H1 (cell line): Measurements from ENCODE around the gene PA2G4. TPM values are rescaled to one million over a fixed set of nuclear protein-coding genes. Genes with fewer than 3 reads are reported as not detected.

Source experiments
- CTCF ChIA-PET: fragments of 300-600 bp; sonication (Branson Sonifier 250); formaldehyde crosslinking; loops from one replicate; lab custom pipeline; 2021; ENCODE audit not compliant: partially characterized antibody; lab: Charles Lee
- POLR2A ChIA-PET: fragments of 300-600 bp; sonication (Branson Sonifier 250); formaldehyde crosslinking; loops from one replicate; lab custom pipeline; 2021; ENCODE audit warnings: inconsistent platforms; ENCODE audit not compliant: partially characterized antibody; lab: Charles Lee
- DNase-seq, 2 experiments: peaks; one replicate each; pipeline versions ENCODE4 v3.0.0 to v3.0.0-alpha.2; 2010 to 2022; ENCODE audit warnings: low spot score in 2 of 2, low read depth in 1 of 2, mixed read lengths in 1 of 2
- FAIRE-seq: peaks from 2 replicates; lab custom pipeline; 2011; peaks lifted over from hg19 to GRCh38; lab: Jason Lieb, UNC
- H2AFZ ChIP-seq: 2 replicates; pipeline ENCODE4 v1.8.1; 2012; ENCODE audit warnings: low read length, inconsistent platforms
- H2AK5ac ChIP-seq: 2 replicates; pipeline ENCODE4 v1.6.1; 2013; ENCODE audit warnings: low read depth, low read length
- H2BK120ac ChIP-seq: replicated peaks from 2 replicates; pipeline ENCODE3; 2013; ENCODE audit warnings: low read depth, low read length, inconsistent platforms
- H2BK12ac ChIP-seq: 2 replicates; pipeline ENCODE4 v1.6.1; 2013; ENCODE audit warnings: low read depth, low read length
- H2BK15ac ChIP-seq: 2 replicates; pipeline ENCODE4 v1.6.1; 2013; ENCODE audit warnings: low read length
- H2BK20ac ChIP-seq: 2 replicates; pipeline ENCODE4 v1.6.1; 2013; ENCODE audit warnings: low read length
- H2BK5ac ChIP-seq: 2 replicates; pipeline ENCODE4 v1.6.1; 2013; ENCODE audit warnings: low read depth, low read length
- H3K14ac ChIP-seq: 2 replicates; pipeline ENCODE4 v1.6.1; 2013; ENCODE audit warnings: inconsistent platforms; ENCODE audit not compliant: insufficient read length
- H3K18ac ChIP-seq: 2 replicates; pipeline ENCODE4 v1.6.1; 2013; ENCODE audit warnings: low read length; ENCODE audit errors: extremely low read depth
- H3K23ac ChIP-seq: 2 replicates; pipeline ENCODE4 v1.6.1; 2013; ENCODE audit warnings: inconsistent platforms; ENCODE audit not compliant: insufficient read length
- H3K23me2 ChIP-seq: 2 replicates; pipeline ENCODE4 v1.6.1; 2013; ENCODE audit warnings: low read depth, low read length
- H3K27ac ChIP-seq: 2 replicates; pipeline ENCODE4 v1.6.1; 2011; ENCODE audit warnings: low read depth, low read length, inconsistent platforms
- H3K27me3 ChIP-seq, 4 experiments: replicated peaks in 1 of 4; 1 replicate in 1 of 4; 2 replicates in 3 of 4; pipeline versions ENCODE4 v1.6.1 to v1.8.1; 2011 to 2013; ENCODE audit warnings: low read length in 3 of 4, mild to moderate bottlenecking in 3 of 4, inconsistent platforms in 2 of 4, mixed read lengths in 2 of 4, moderate library complexity in 1 of 4; ENCODE audit not compliant: control insufficient read depth in 3 of 4, insufficient read depth in 3 of 4; ENCODE audit errors: extremely low read depth in 1 of 4
- H3K36me3 ChIP-seq, 4 experiments: 2 replicates each; pipeline versions ENCODE4 v1.6.1 to v1.8.1; 2011 to 2013; ENCODE audit warnings: mild to moderate bottlenecking in 4 of 4, low read length in 3 of 4, moderate library complexity in 2 of 4, control low read depth in 1 of 4, inconsistent platforms in 1 of 4; ENCODE audit not compliant: insufficient read depth in 4 of 4, control insufficient read depth in 2 of 4
- H3K4ac ChIP-seq: replicated peaks from 2 replicates; pipeline ENCODE3; 2013; ENCODE audit warnings: low read length, low read depth, mixed read lengths, inconsistent platforms; ENCODE audit not compliant: insufficient read length
- H3K4me1 ChIP-seq, 4 experiments: replicated peaks in 1 of 4; 1 replicate in 1 of 4; 2 replicates in 3 of 4; pipeline versions ENCODE4 v1.6.1 to v1.8.1; 2011 to 2013; ENCODE audit warnings: low read length in 3 of 4, inconsistent platforms in 2 of 4, mixed read lengths in 1 of 4; ENCODE audit not compliant: insufficient read depth in 4 of 4, control insufficient read depth in 3 of 4
- H3K4me2 ChIP-seq, 2 experiments: 2 replicates each; pipeline versions ENCODE4 v1.6.1 to v1.8.1; 2011 to 2013; ENCODE audit warnings: low read depth in 2 of 2, low read length in 2 of 2, control low read depth in 1 of 2, inconsistent platforms in 1 of 2, mild to moderate bottlenecking in 1 of 2; ENCODE audit not compliant: insufficient read depth in 1 of 2
- H3K4me3 ChIP-seq, 4 experiments: fragments of 200-600, 300-600 bp in 1 of 4; sonication (generic), shearing (Covaris generic), sonication (Bioruptor Twin) in 1 of 4; 2 replicates each; pipeline versions ENCODE4 v1.5.1 to v1.8.1; 2011 to 2016; ENCODE audit warnings: low read length in 4 of 4, low read depth in 3 of 4, control low read depth in 2 of 4, inconsistent platforms in 2 of 4, mild to moderate bottlenecking in 2 of 4, mixed read lengths in 1 of 4, moderate library complexity in 1 of 4; ENCODE audit not compliant: insufficient read depth in 2 of 4; ENCODE audit errors: extremely low read depth in 1 of 4
- H3K56ac ChIP-seq: replicated peaks from 2 replicates; pipeline ENCODE3; 2013; ENCODE audit warnings: low read depth, mild to moderate bottlenecking, mixed read lengths, low read length, inconsistent platforms; ENCODE audit not compliant: insufficient read length
- H3K79me1 ChIP-seq: 2 replicates; pipeline ENCODE4 v1.6.1; 2013; ENCODE audit warnings: low read depth, low read length, control low read depth
- H3K79me2 ChIP-seq, 2 experiments: 2 replicates each; pipeline versions ENCODE4 v1.6.1 to v1.8.1; 2012 to 2013; ENCODE audit warnings: low read length in 2 of 2, mild to moderate bottlenecking in 2 of 2, inconsistent platforms in 1 of 2; ENCODE audit not compliant: insufficient read depth in 2 of 2, control insufficient read depth in 1 of 2
- H3K9ac ChIP-seq, 4 experiments: replicated peaks in 1 of 4; 1 replicate in 1 of 4; 2 replicates in 3 of 4; pipeline versions ENCODE4 v1.6.1 to v1.8.1; 2011 to 2013; ENCODE audit warnings: low read depth in 3 of 4, low read length in 3 of 4, control low read depth in 2 of 4, mild to moderate bottlenecking in 2 of 4, moderate library complexity in 2 of 4, inconsistent platforms in 1 of 4; ENCODE audit errors: extremely low read depth in 1 of 4
- H3K9me3 ChIP-seq, 2 experiments: 2 replicates each; pipeline versions ENCODE4 v1.6.1 to v1.8.1; 2012 to 2013; ENCODE audit warnings: mild to moderate bottlenecking in 2 of 2, moderate library complexity in 2 of 2, control low read depth in 1 of 2, inconsistent platforms in 1 of 2, low read depth in 1 of 2, low read length in 1 of 2, mixed read lengths in 1 of 2; ENCODE audit not compliant: insufficient read depth in 2 of 2
- H4K20me1 ChIP-seq, 2 experiments: replicated peaks in 1 of 2; 2 replicates each; pipeline versions ENCODE3 to v1.8.1; 2011 to 2013; ENCODE audit warnings: inconsistent platforms in 2 of 2, low read length in 2 of 2, mild to moderate bottlenecking in 1 of 2; ENCODE audit not compliant: insufficient read depth in 2 of 2, control insufficient read depth in 1 of 2
- H4K5ac ChIP-seq: 2 replicates; pipeline ENCODE4 v1.6.1; 2013; ENCODE audit warnings: low read length, low read depth, mixed read lengths, inconsistent platforms; ENCODE audit not compliant: insufficient read length
- H4K8ac ChIP-seq: 2 replicates; pipeline ENCODE4 v1.8.0; 2013; ENCODE audit warnings: mild to moderate bottlenecking, moderate library complexity, low read length, inconsistent platforms; ENCODE audit not compliant: insufficient read depth; ENCODE audit errors: extremely low read depth
- H4K91ac ChIP-seq: replicated peaks from 2 replicates; pipeline ENCODE3; 2013; ENCODE audit warnings: low read length, mixed read lengths, inconsistent platforms; ENCODE audit not compliant: insufficient read length
- EZH2 ChIP-seq: fragments of 200-600 bp; sonication (generic); IDR thresholded peaks from 2 replicates; pipeline ENCODE4 v1.7.1; 2012; ENCODE audit warnings: low read depth, mild to moderate bottlenecking, moderate library complexity, low read length, inconsistent platforms; ENCODE audit not compliant: severe bottlenecking
- HDAC6 ChIP-seq: IDR thresholded peaks from one replicate; pipeline ENCODE4 v1.7.1; 2012; ENCODE audit warnings: low read depth, mild to moderate bottlenecking, inconsistent platforms, low read length, moderate library complexity
- MAX ChIP-seq: IDR thresholded peaks from 2 replicates; pipeline ENCODE4 v1.6.1; 2012; ENCODE audit warnings: inconsistent platforms
- PHF8 ChIP-seq: fragments of 200-600 bp; sonication (generic); conservative IDR thresholded peaks from 2 replicates; pipeline ENCODE4 v1.7.1; 2012; ENCODE audit warnings: low read depth, mild to moderate bottlenecking, inconsistent platforms, low read length, moderate library complexity
- RAD21 ChIP-seq, 2 experiments: IDR thresholded peaks in 1 of 2; conservative IDR thresholded peaks in 1 of 2; 2 replicates each; pipeline ENCODE4 v1.6.1; 2011; ENCODE audit warnings: low read depth in 2 of 2, low read length in 2 of 2, improper control_type of control experiment in 1 of 2, inconsistent platforms in 1 of 2, mild to moderate bottlenecking in 1 of 2, moderate library complexity in 1 of 2
- ZNF274 ChIP-seq: IDR thresholded peaks from 2 replicates; pipeline ENCODE4 v1.7.0; 2012; ENCODE audit warnings: low read length, borderline replicate concordance; ENCODE audit errors: extremely low read depth
- WGBS, 2 experiments: shearing (Covaris generic) in 1 of 2; methylation state at CpG; one replicate each; pipeline versions ENCODE4 v1.1.6 to v1.1.7; 2013 to 2015; ENCODE audit warnings: low lambda C conversion rate in 2 of 2, mixed read lengths in 2 of 2, inconsistent platforms in 1 of 2, low coverage in 1 of 2, missing lambda C conversion rate in 1 of 2; ENCODE audit not compliant: insufficient replicate concordance in 2 of 2, insufficient coverage in 1 of 2, insufficient read length in 1 of 2; ENCODE audit errors: extremely low coverage in 1 of 2, missing lambda C conversion rate in 1 of 2; 5-methylcytosine and 5-hydroxymethylcytosine counted together
- polyA plus RNA-seq, 7 experiments: library from polyadenylated mRNA; depleted of rRNA in 3 of 7; stranded (reverse) in 5 of 7; unstranded in 2 of 7; fragments of >200 nt in 5 of 7; fragments of 200-250 nt in 2 of 7; gene quantifications; 1 replicate in 5 of 7; 2 replicates in 1 of 7; 4 replicates in 1 of 7; pipeline versions ENCODE4 v1.2.1 to v1.2.3, GENCODE V29; 2011 to 2013; ENCODE audit warnings: missing spikeins in 2 of 7, mixed read lengths in 2 of 7
- total RNA-seq: library from RNA; stranded (reverse); fragmentation: NEBNext Ultra II Directional; extraction: Animal tissue kit (Norgen Biotek cat#: 25700); gene quantifications from 2 replicates; pipeline ENCODE4 v1.2.1, GENCODE V29; 2021

Gene PA2G4
- total and polyA plus RNA-seq, 2 of the 8 experiments (the other 6 are each of a cell fraction or from before 2014, with no cell fraction given), result 159 to 242 TPM

DNA sequence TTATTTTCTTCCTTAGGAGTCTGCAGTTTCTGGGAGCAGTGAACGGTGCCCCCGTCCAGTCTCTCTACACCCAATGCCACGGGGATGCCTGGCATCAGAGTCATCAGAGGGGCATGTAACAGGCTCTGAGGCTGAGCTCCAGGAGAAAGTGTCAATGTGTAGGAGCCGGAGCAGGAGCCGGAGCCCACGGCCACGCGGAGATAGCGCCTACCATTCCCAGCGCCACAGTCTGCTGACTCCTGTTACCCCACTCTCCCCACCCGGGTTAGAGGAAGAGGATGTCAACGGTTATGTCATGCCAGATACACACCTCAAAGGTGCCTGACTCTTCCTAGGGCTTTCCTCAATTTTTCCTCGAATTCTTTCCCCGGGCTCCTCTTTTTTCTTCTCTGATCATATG is 3.3 kb upstream of the PA2G4 start:
- Histone ChIP-seq H2AFZ (no peak overlapping the region), H2BK15ac (no peak overlapping the region), H3K4me1 (peaks cover 0 to 8% (median under 1%) of the 10 kb centered on the region in 4 experiments; a peak in 4 of 7 replicates), H3K56ac (no peak overlapping the region), H3K36me3 (peaks cover 19 to 55% (median 48%) of the 10 kb centered on the region in 4 experiments), H3K4me3 (no peak overlapping the region), H3K9ac (no peak overlapping the region), H2BK20ac (no peak overlapping the region), H3K23ac (no peak overlapping the region), H2BK12ac (no peak overlapping the region), H3K14ac (no peak overlapping the region), H4K91ac (no peak overlapping the region), H4K5ac (no peak overlapping the region), H2BK5ac (no peak overlapping the region), H2BK120ac (no peak overlapping the region), H4K20me1 (peaks cover 3 to 4% of the 10 kb centered on the region in 2 experiments), H3K4me2 (no peak overlapping the region), H3K4ac (no peak overlapping the region), H3K79me1 (0 out of 2 replicates have a peak, but pooled peaks cover 2% of the 10 kb centered on the region), H3K18ac (no peak overlapping the region), H4K8ac (no peak overlapping the region), H3K27me3 (no peaks in the 10 kb centered on the region), H3K9me3 (no peaks in the 10 kb centered on the region), H3K23me2 (peaks cover 8% of the 10 kb centered on the region), H3K27ac (no peak overlapping the region), H2AK5ac (no peak overlapping the region), H3K79me2 (peaks cover 15 to 16% of the 10 kb centered on the region in 2 experiments)
- POLR2A ChIA-PET, result interaction anchor here (0.6 to 11.1 kb wide), 7 partner anchors 9 to 87 kb away, joined by 3 to 267 read pairs (median 3); partner anchors contain the start of genes ERBB3, RPL41 and ZC3H10
- TF ChIP-seq PHF8 (no peak), ZNF274 (no peak), EZH2 (no peak), RAD21 (IDR thresholded peaks at IDR 0.05 in 1 of 2, conservative IDR thresholded peaks at IDR 0.05 in 1 of 2; ENCODE audit: low read depth in 2 of 2, low read length in 2 of 2) (no peak), HDAC6 (no peak), MAX (no peak)
- DNase-seq (no peak), FAIRE-seq (no peak)
- CTCF ChIA-PET, result interaction anchor here (4.4 kb wide), 1 partner anchor 16 kb away, joined by 23 read pairs; no protein-coding TSS in a partner anchor
- 89 to 100% methylated on average over 1 to 14 of the region's 14 CpGs for WGBS, 2 experiments
